CD4-positive, alpha-beta T cell (primary cell): ENCODE results near the gene MFAP3L. TPM values are rescaled to one million over a fixed set of nuclear protein-coding genes. Genes with fewer than 3 reads are reported as not detected.

Experiments used
- ATAC-seq: fragments of 200-7000 bp; cut with Tn5 transposase; one replicate; pipeline ENCODE4 v1.10.0; 2022; ENCODE audit warnings: mild to moderate bottlenecking; ENCODE audit not compliant: poor library complexity
- CTCF ChIA-PET: fragments of 350-600 bp; sonication (Branson Sonifier 250); formaldehyde crosslinking; loops from one replicate; lab custom pipeline; 2021; ENCODE audit warnings: antibody characterized with exemption, inconsistent platforms; lab: Charles Lee
- POLR2A ChIA-PET: fragments of 350-600 bp; sonication (Branson Sonifier 250); formaldehyde crosslinking; loops from one replicate; lab custom pipeline; 2021; ENCODE audit warnings: antibody characterized with exemption, inconsistent platforms; lab: Charles Lee
- DNase-seq, 14 experiments: peaks; one replicate each; pipeline ENCODE4 v3.0.0-alpha.2; 2013 to 2020; ENCODE audit warnings: mixed read lengths in 2 of 14
- H3K27ac ChIP-seq, 2 donors: one replicate each; pipeline versions ENCODE4 v1.5.1 to v1.7.0; 2013; ENCODE audit warnings: low read length in 2 of 2, low read depth in 1 of 2, mild to moderate bottlenecking in 1 of 2
- H3K27me3 ChIP-seq, 2 experiments: 1 replicate in 1 of 2; 2 replicates in 1 of 2; pipeline versions ENCODE4 v1.6.1 to v1.7.0; 2013; ENCODE audit warnings: low read length in 2 of 2, control low read depth in 1 of 2, mild to moderate bottlenecking in 1 of 2, moderate library complexity in 1 of 2; ENCODE audit not compliant: insufficient read depth in 2 of 2, control insufficient read depth in 1 of 2
- H3K36me3 ChIP-seq: one replicate; pipeline ENCODE4 v1.6.1; 2013; ENCODE audit warnings: low read length, control low read depth; ENCODE audit not compliant: insufficient read depth
- H3K4me1 ChIP-seq: one replicate; pipeline ENCODE4 v1.6.1; 2013; ENCODE audit warnings: low read length, control low read depth; ENCODE audit not compliant: insufficient read depth
- H3K4me3 ChIP-seq: one replicate; pipeline ENCODE4 v1.5.1; 2013; ENCODE audit warnings: mild to moderate bottlenecking, low read length, moderate library complexity
- H3K9me3 ChIP-seq, 2 experiments: 1 replicate in 1 of 2; 2 replicates in 1 of 2; pipeline versions ENCODE4 v1.6.1 to v1.7.0; 2013; ENCODE audit warnings: low read length in 2 of 2, mild to moderate bottlenecking in 2 of 2, control low read depth in 1 of 2, moderate library complexity in 1 of 2; ENCODE audit not compliant: control insufficient read depth in 1 of 2, insufficient read depth in 1 of 2
- H3K27ac Mint-ChIP-seq: one replicate; pipeline ENCODE4 v1.8.0; 2020; ENCODE audit warnings: mixed read lengths
- H3K27me3 Mint-ChIP-seq: one replicate; pipeline ENCODE4 v1.8.0; 2021; ENCODE audit warnings: mixed read lengths
- H3K36me3 Mint-ChIP-seq: one replicate; pipeline ENCODE4 v1.8.0; 2021; ENCODE audit warnings: low read depth, mixed read lengths
- H3K4me1 Mint-ChIP-seq: one replicate; pipeline ENCODE4 v1.8.0; 2021; ENCODE audit warnings: low read depth, mixed read lengths
- H3K4me3 Mint-ChIP-seq: one replicate; pipeline ENCODE4 v1.8.0; 2020; ENCODE audit warnings: mild to moderate bottlenecking, mixed read lengths
- H3K9me3 Mint-ChIP-seq: one replicate; pipeline ENCODE4 v1.8.0; 2020; ENCODE audit warnings: mixed read lengths
- CTCF ChIP-seq: fragments of 200-600 bp; IDR thresholded peaks from one replicate; pipeline ENCODE4 v1.8.0; 2022; ENCODE audit warnings: antibody characterized with exemption, mild to moderate bottlenecking
- intact Hi-C, 2 experiments: fragments of 100-400 bp; cut with DNase I in 1 of 2; cut with micrococcal nuclease in 1 of 2; formaldehyde crosslinking; loops; one replicate each; pipeline versions ENCODE4 v1.15.1 to v1.9.0; 2023 to 2025; cut with DNase I, micrococcal nuclease
- total RNA-seq, 174 experiments: library from RNA in 2 of 174; stranded (reverse) in 2 of 174; gene quantifications; one replicate each; pipeline ENCODE4 v1.2.3 and lab custom pipeline; 2021 to 2026

MFAP3L gene
- total RNA-seq, 2 experiments from 2014 or later = 0.59 to 1.3 TPM

- Histone ChIP-seq H3K36me3 (no peaks in the 10 kb centered on the region), H3K4me1 (no peaks in the 10 kb centered on the region), H3K27me3 (no peaks in the 10 kb centered on the region), H3K27ac (no peak overlapping the region), H3K9me3 (no peaks in the 10 kb centered on the region), H3K4me3 (no peak overlapping the region)
- H3K4me3 Mint-ChIP-seq = no peak overlapping the region
- no peak for TF ChIP-seq CTCF
- POLR2A ChIA-PET = no interaction called here
- H3K27ac Mint-ChIP-seq = no peak overlapping the region
- DNase-seq (no peak), ATAC-seq (no peak)
- no peaks in the 10 kb centered on the region for H3K36me3 Mint-ChIP-seq
- intact Hi-C loops = no loop called here
- no peaks in the 10 kb centered on the region for H3K9me3 Mint-ChIP-seq
- CTCF ChIA-PET = no interaction called here
- peaks cover 13% of the 10 kb centered on the region for H3K27me3 Mint-ChIP-seq
- peaks cover 10% of the 10 kb centered on the region for H3K4me1 Mint-ChIP-seq
These were observed 19.1 kb downstream of the MFAP3L start for GRCh38 chr4:170007113-170007512.

GRCh38 chr4:170005472-170005871, 20.7 kb downstream of the MFAP3L start:
- no peaks in the 10 kb centered on the region for H3K36me3 ChIP-seq
- TF ChIP-seq CTCF = no peak
- H3K27me3 ChIP-seq = no peaks in the 10 kb centered on the region
- no peaks in the 10 kb centered on the region for H3K9me3 ChIP-seq
- H3K27ac ChIP-seq = no peak overlapping the region
- H3K9me3 Mint-ChIP-seq = no peaks in the 10 kb centered on the region
- H3K27me3 Mint-ChIP-seq = peaks cover 13% of the 10 kb centered on the region
- ATAC-seq (no peak), DNase-seq (no peak)
- no peak overlapping the region for H3K4me3 ChIP-seq
- POLR2A ChIA-PET = no interaction called here
- intact Hi-C loops = no loop called here
- H3K27ac Mint-ChIP-seq = no peak overlapping the region
- H3K4me1 ChIP-seq = no peaks in the 10 kb centered on the region
- CTCF ChIA-PET = interaction anchor here (1.5 kb wide), 1 partner anchor 20 kb away, joined by 3 read pairs; the partner anchor contains the start of gene MFAP3L
- no peaks in the 10 kb centered on the region for H3K36me3 Mint-ChIP-seq
- no peak overlapping the region for H3K4me3 Mint-ChIP-seq
- H3K4me1 Mint-ChIP-seq = peaks cover 10% of the 10 kb centered on the region

- no peak for TF ChIP-seq CTCF
- H3K36me3 ChIP-seq = no peaks in the 10 kb centered on the region
- no peak overlapping the region for H3K4me3 ChIP-seq
- H3K4me1 ChIP-seq = no peaks in the 10 kb centered on the region
- Mint-ChIP-seq H3K4me3 (no peak overlapping the region), H3K9me3 (no peaks in the 10 kb centered on the region), H3K36me3 (no peaks in the 10 kb centered on the region), H3K27ac (no peak overlapping the region), H3K4me1 (peaks cover 10% of the 10 kb centered on the region), H3K27me3 (peaks cover 13% of the 10 kb centered on the region)
- no peaks in the 10 kb centered on the region for H3K9me3 ChIP-seq
- no peak overlapping the region for H3K27ac ChIP-seq
- ChIA-PET CTCF (interaction anchor here (1.5 kb wide), 1 partner anchor 21 kb away, joined by 3 read pairs; the partner anchor contains the start of gene MFAP3L), POLR2A (no interaction called here)
- DNase-seq (no peak), ATAC-seq (no peak)
- intact Hi-C loops = no loop called here
- H3K27me3 ChIP-seq = no peaks in the 10 kb centered on the region
These were observed 21.4 kb downstream of the MFAP3L start for GRCh38 chr4:170004651-170005295.
